ENCODE results near the gene SH3BP5L. TPM values are rescaled to one million over a fixed set of nuclear protein-coding genes. Genes with fewer than 3 reads are reported as not detected.

SH3BP5L gene
- total and polyA plus RNA-seq, 7 donors: 18.6 to 52.7 (median 26.9) TPM

- no peak for ATAC-seq
- H3K4me1 ChIP-seq: peaks cover 21% of the 10 kb centered on the region
- no peak for TF ChIP-seq CTCF (IDR thresholded peaks at IDR 0.05)
- no peaks in the 10 kb centered on the region for H3K36me3 ChIP-seq (ENCODE audit: insufficient read depth in 1 of 2, low read depth in 1 of 2)
- 84 to 87% (median 87%) methylated on average over 3 of the region's 3 CpGs for WGBS, 3 donors
- no peak for DNase-seq
- H3K4me3 ChIP-seq: no peak overlapping the region
- H3K27me3 ChIP-seq (ENCODE audit: insufficient read depth in 3 of 3, low read length in 2 of 3): no peaks in the 10 kb centered on the region
- intact Hi-C loops (cut with DNase I): no loop called here
- no peaks in the 10 kb centered on the region for H3K9me3 ChIP-seq
- no peak overlapping the region for H3K27ac ChIP-seq
Measured at GRCh38 chr1:248828845-248829244, 3.1 kb upstream of the SH3BP5L start.

GRCh38 chr1:248825573-248825908 lies 174 bp downstream of the SH3BP5L start:
- no peaks in the 10 kb centered on the region for H3K9me3 ChIP-seq
- 0 to 1% (median 0%) methylated on average over 18 of the region's 18 CpGs for WGBS, 3 donors
- H3K4me1 ChIP-seq: peaks cover 51% of the 10 kb centered on the region
- peak overlapping the region; percentile 83 for H3K4me3 ChIP-seq
- ATAC-seq (peak; percentile 8 to 28 (median 16)), DNase-seq (peak in 1 of 2 donors; percentile 64)
- intact Hi-C loops (cut with DNase I): no loop called here
- H3K36me3 ChIP-seq (ENCODE audit: insufficient read depth in 1 of 2, low read depth in 1 of 2): peaks cover 0 to 5% of the 10 kb centered on the region in 2 donors
- peak overlapping the region; percentile 95 for H3K27ac ChIP-seq
- no peaks in the 10 kb centered on the region for H3K27me3 ChIP-seq (ENCODE audit: insufficient read depth in 3 of 3, low read length in 2 of 3)
- no peak for TF ChIP-seq CTCF (IDR thresholded peaks at IDR 0.05)

DNA sequence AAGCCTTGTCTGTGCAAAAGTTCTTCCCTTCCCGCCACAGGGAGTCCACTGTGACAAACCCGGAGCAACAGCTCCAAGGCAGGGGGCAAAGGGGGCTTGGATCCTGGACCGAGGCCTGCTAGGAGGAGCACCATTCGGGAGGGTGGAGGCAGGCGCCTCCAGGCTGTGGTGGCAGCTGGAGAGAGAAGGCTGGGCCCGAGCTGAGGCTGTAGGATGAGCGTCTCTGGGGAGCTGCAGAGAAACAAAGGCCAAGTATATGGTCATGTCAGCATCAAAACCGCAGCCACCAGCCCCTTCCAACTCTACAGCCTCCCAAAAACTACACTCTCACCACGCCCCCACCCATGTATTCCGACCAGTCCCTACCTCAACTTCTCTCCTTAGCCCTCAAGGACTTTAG lies 579 bp downstream of the SH3BP5L start:
- WGBS, 3 donors: 20 to 26% (median 22%) methylated on average over 10 of the region's 10 CpGs
- H3K4me3 ChIP-seq: peak overlapping the region; percentile 83
- H3K36me3 ChIP-seq (ENCODE audit: insufficient read depth in 1 of 2, low read depth in 1 of 2): peaks cover 0 to 9% of the 10 kb centered on the region in 2 donors
- no peak for DNase-seq
- peak overlapping the region; percentile 95 for H3K27ac ChIP-seq
- H3K27me3 ChIP-seq (ENCODE audit: insufficient read depth in 3 of 3, low read length in 2 of 3): no peaks in the 10 kb centered on the region
- no peak for ATAC-seq
- H3K4me1 ChIP-seq: peaks cover 51% of the 10 kb centered on the region
- H3K9me3 ChIP-seq: no peaks in the 10 kb centered on the region
- TF ChIP-seq CTCF (IDR thresholded peaks at IDR 0.05): no peak
- intact Hi-C loops (cut with DNase I): no loop called here

GRCh38 chr1:248824701-248825100 lies 1.0 kb downstream of the SH3BP5L start:
- intact Hi-C loops (cut with DNase I): no loop called here
- Histone ChIP-seq H3K4me3 (peak overlapping the region; percentile 83), H3K27me3 (ENCODE audit: insufficient read depth in 3 of 3, low read length in 2 of 3) (no peaks in the 10 kb centered on the region), H3K36me3 (ENCODE audit: insufficient read depth in 1 of 2, low read depth in 1 of 2) (peaks cover 0 to 14% of the 10 kb centered on the region in 2 donors), H3K9me3 (no peaks in the 10 kb centered on the region), H3K4me1 (peaks cover 51% of the 10 kb centered on the region), H3K27ac (peak overlapping the region; percentile 95)
- no peak for TF ChIP-seq CTCF (IDR thresholded peaks at IDR 0.05)
- ATAC-seq: no peak
- no peak for DNase-seq
- WGBS, 3 donors: 81 to 92% (median 82%) methylated on average over 3 of the region's 3 CpGs

DNA sequence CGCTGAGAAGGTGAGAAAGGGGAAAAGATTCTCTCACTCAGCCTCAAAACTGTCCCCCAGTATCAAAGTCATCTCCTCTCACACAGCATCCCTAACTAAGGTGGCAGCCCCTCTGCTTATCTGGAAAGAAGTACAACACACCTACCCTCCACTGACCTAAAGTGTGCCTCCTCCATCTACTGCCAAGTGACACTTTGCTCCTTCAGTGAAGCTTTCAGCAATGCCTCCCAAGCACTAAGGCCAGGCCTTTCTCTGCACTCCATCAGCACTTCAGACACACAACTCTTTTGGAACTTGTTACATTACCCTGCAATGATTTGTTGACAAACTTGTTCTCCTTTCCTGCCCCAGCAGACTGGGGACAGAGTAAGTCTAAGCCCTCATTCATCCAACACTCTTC lies 1.4 kb downstream of the SH3BP5L start:
- ATAC-seq (no peak), DNase-seq (no peak)
- no peaks in the 10 kb centered on the region for H3K27me3 ChIP-seq (ENCODE audit: insufficient read depth in 3 of 3, low read length in 2 of 3)
- no peak for TF ChIP-seq CTCF (IDR thresholded peaks at IDR 0.05)
- H3K27ac ChIP-seq: peak overlapping the region; percentile 95
- H3K36me3 ChIP-seq (ENCODE audit: insufficient read depth in 1 of 2, low read depth in 1 of 2): peaks cover 0 to 14% of the 10 kb centered on the region in 2 donors
- peaks cover 51% of the 10 kb centered on the region for H3K4me1 ChIP-seq
- peak overlapping the region; percentile 83 for H3K4me3 ChIP-seq
- intact Hi-C loops (cut with DNase I): no loop called here
- WGBS, 3 donors: 100% methylated on average over 1 of the region's 1 CpG
- H3K9me3 ChIP-seq: no peaks in the 10 kb centered on the region
